ENCODE data around the gene HIKESHI.

- TF ChIP-seq, protein P1, sequence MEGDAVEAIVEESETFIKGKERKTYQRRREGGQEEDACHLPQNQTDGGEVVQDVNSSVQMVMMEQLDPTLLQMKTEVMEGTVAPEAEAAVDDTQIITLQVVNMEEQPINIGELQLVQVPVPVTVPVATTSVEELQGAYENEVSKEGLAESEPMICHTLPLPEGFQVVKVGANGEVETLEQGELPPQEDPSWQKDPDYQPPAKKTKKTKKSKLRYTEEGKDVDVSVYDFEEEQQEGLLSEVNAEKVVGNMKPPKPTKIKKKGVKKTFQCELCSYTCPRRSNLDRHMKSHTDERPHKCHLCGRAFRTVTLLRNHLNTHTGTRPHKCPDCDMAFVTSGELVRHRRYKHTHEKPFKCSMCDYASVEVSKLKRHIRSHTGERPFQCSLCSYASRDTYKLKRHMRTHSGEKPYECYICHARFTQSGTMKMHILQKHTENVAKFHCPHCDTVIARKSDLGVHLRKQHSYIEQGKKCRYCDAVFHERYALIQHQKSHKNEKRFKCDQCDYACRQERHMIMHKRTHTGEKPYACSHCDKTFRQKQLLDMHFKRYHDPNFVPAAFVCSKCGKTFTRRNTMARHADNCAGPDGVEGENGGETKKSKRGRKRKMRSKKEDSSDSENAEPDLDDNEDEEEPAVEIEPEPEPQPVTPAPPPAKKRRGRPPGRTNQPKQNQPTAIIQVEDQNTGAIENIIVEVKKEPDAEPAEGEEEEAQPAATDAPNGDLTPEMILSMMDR (IDR thresholded peaks at IDR 0.05), result no peak
- TF ChIP-seq POLR2A (IDR thresholded peaks at IDR 0.05), result no peak
Observed at GRCh38 chr11:86274999-86275398, 27.0 kb upstream of the HIKESHI start.
